Measurements from ENCODE around the gene CLSTN3. TPM values are rescaled to one million over a fixed set of nuclear protein-coding genes. Genes with fewer than 3 reads are reported as not detected.

The CLSTN3 gene
- polyA plus RNA-seq, 1 of the 3 experiments (the other 2 are of a cell fraction): 12.7 TPM

DNA sequence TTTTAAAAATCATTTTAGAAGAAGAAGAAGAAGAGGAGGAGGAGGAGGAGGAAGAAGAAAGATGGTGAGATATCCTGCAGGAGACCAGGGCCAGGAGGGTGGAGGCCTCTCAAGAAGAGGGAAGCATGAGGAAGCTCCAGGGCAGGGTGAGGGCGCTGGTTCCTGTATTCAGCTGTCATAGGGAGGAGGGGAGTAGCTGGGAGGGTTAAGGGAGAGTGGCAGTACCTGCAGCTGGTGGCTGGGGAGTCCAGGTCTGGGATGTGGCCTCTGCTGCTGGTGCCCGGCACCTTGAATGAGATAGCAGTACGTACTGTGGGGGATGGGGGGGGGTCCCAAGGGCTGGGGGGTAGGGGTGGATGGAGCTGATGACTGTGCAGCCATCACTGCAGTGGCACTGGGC lies 11.3 kb upstream of the CLSTN3 start:
- H3K9me3 ChIP-seq: no peaks in the 10 kb centered on the region
- WGBS (ENCODE audit: low lambda C conversion rate): 39% methylated on average over 1 of the region's 3 CpGs
- CTCF ChIA-PET: interaction anchor here (1.0 kb wide), 1 partner anchor 69 kb away, joined by 3 read pairs; no protein-coding TSS in a partner anchor
- no peak for DNase-seq
- no peaks in the 10 kb centered on the region for H3K79me2 ChIP-seq (ENCODE audit: insufficient read depth)
- H3K9ac ChIP-seq: no peak overlapping the region
- H4K20me1 ChIP-seq (ENCODE audit: insufficient read depth): no peaks in the 10 kb centered on the region
- TF ChIP-seq, protein P1, sequence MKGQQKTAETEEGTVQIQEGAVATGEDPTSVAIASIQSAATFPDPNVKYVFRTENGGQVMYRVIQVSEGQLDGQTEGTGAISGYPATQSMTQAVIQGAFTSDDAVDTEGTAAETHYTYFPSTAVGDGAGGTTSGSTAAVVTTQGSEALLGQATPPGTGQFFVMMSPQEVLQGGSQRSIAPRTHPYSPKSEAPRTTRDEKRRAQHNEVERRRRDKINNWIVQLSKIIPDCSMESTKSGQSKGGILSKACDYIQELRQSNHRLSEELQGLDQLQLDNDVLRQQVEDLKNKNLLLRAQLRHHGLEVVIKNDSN (IDR thresholded peaks at IDR 0.05; ENCODE audit: borderline replicate concordance, low read depth): no peak
- TF ChIP-seq FOSL2 (IDR thresholded peaks at IDR 0.05; ENCODE audit: borderline replicate concordance, low read depth) (no peak), NFIC (IDR thresholded peaks at IDR 0.05; ENCODE audit: borderline replicate concordance) (no peak), MEF2A (IDR thresholded peaks at IDR 0.05; ENCODE audit: borderline replicate concordance, low read depth) (no peak), SMC3 (IDR thresholded peaks at IDR 0.05; ENCODE audit: low read depth, low read length) (no peak), YY1 (IDR thresholded peaks at IDR 0.05; ENCODE audit: low read depth) (no peak)
- no peak overlapping the region for H2AFZ ChIP-seq (ENCODE audit: low read depth)
- no peak overlapping the region for H3K4me3 ChIP-seq (ENCODE audit: low read depth in 2 of 2, low read length in 1 of 2)
- peaks cover 10% of the 10 kb centered on the region; the same call in 1 of the 2 replicates for H3K27me3 ChIP-seq (ENCODE audit: insufficient read depth)
- POLR2A ChIA-PET: no interaction called here
- no peaks in the 10 kb centered on the region for H3F3A ChIP-seq (replicated peaks; ENCODE audit: insufficient read depth)
- no peaks in the 10 kb centered on the region; a peak in 1 of 4 replicates for H3K4me1 ChIP-seq (ENCODE audit: control insufficient read depth in 1 of 2, insufficient read depth in 2 of 2, low read depth in 1 of 2, low read length in 1 of 2)
- H3K36me3 ChIP-seq (replicated peaks in 1 of 2; ENCODE audit: control insufficient read depth in 1 of 2, insufficient read depth in 2 of 2, low read length in 1 of 2): no peaks in the 10 kb centered on the region
- H3K4me2 ChIP-seq: no peak overlapping the region
- H3K9me2 ChIP-seq: no peaks in the 10 kb centered on the region
- no peak overlapping the region for H3K27ac ChIP-seq (ENCODE audit: low read depth in 2 of 2, low read length in 1 of 2)

DNA sequence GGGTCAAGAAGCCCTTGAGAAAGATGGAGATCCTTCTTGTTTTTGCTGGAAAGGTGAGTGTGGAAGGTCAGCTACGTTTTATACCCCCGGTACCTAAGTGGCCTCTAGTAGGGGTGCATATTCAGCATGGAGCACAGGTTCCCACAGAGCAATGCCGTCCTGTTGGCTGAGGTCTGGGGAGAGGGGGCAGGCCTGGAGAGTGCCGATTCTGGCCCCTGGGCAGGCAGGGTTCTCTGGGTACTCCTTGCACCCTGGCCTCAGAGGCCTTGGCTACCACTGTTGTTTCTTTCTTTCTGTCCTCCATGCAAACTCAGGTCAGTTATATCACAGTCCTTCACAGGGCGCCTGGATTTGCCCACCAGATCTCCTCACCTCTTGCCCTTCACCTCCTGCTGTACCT lies 10.0 kb upstream of the CLSTN3 start:
- Histone ChIP-seq H2AFZ (ENCODE audit: low read depth) (no peak overlapping the region), H3K9me3 (no peaks in the 10 kb centered on the region), H3K27ac (ENCODE audit: low read depth in 2 of 2, low read length in 1 of 2) (no peak overlapping the region), H3K4me1 (ENCODE audit: control insufficient read depth in 1 of 2, insufficient read depth in 2 of 2, low read depth in 1 of 2, low read length in 1 of 2) (no peaks in the 10 kb centered on the region), H3K27me3 (ENCODE audit: insufficient read depth) (peaks cover 10% of the 10 kb centered on the region; the same call in 1 of the 2 replicates), H3K79me2 (ENCODE audit: insufficient read depth) (no peaks in the 10 kb centered on the region), H3F3A (replicated peaks; ENCODE audit: insufficient read depth) (no peaks in the 10 kb centered on the region), H3K9ac (no peak overlapping the region), H3K36me3 (replicated peaks in 1 of 2; ENCODE audit: control insufficient read depth in 1 of 2, insufficient read depth in 2 of 2, low read length in 1 of 2) (no peaks in the 10 kb centered on the region), H4K20me1 (ENCODE audit: insufficient read depth) (no peaks in the 10 kb centered on the region), H3K9me2 (no peaks in the 10 kb centered on the region), H3K4me3 (ENCODE audit: low read depth in 2 of 2, low read length in 1 of 2) (no peak overlapping the region), H3K4me2 (no peak overlapping the region)
- ChIA-PET POLR2A (no interaction called here), CTCF (no interaction called here)
- 80% methylated on average over 5 of the region's 5 CpGs for WGBS (ENCODE audit: low lambda C conversion rate)
- DNase-seq: no peak
- TF ChIP-seq GABPA (IDR thresholded peaks at IDR 0.05; ENCODE audit: low read depth) (no peak), FOXM1 (IDR thresholded peaks at IDR 0.05; ENCODE audit: low read depth) (no peak), NRF1 (IDR thresholded peaks at IDR 0.05; ENCODE audit: low read depth, low read length) (no peak), NFIC (IDR thresholded peaks at IDR 0.05; ENCODE audit: borderline replicate concordance) (no peak), SMC3 (IDR thresholded peaks at IDR 0.05; ENCODE audit: low read depth, low read length) (no peak), TEAD4 (IDR thresholded peaks at IDR 0.05; ENCODE audit: borderline replicate concordance, insufficient read depth) (no peak), FOSL2 (IDR thresholded peaks at IDR 0.05; ENCODE audit: borderline replicate concordance, low read depth) (no peak), YY1 (IDR thresholded peaks at IDR 0.05; ENCODE audit: low read depth) (no peak)
- TF ChIP-seq, protein P2, sequence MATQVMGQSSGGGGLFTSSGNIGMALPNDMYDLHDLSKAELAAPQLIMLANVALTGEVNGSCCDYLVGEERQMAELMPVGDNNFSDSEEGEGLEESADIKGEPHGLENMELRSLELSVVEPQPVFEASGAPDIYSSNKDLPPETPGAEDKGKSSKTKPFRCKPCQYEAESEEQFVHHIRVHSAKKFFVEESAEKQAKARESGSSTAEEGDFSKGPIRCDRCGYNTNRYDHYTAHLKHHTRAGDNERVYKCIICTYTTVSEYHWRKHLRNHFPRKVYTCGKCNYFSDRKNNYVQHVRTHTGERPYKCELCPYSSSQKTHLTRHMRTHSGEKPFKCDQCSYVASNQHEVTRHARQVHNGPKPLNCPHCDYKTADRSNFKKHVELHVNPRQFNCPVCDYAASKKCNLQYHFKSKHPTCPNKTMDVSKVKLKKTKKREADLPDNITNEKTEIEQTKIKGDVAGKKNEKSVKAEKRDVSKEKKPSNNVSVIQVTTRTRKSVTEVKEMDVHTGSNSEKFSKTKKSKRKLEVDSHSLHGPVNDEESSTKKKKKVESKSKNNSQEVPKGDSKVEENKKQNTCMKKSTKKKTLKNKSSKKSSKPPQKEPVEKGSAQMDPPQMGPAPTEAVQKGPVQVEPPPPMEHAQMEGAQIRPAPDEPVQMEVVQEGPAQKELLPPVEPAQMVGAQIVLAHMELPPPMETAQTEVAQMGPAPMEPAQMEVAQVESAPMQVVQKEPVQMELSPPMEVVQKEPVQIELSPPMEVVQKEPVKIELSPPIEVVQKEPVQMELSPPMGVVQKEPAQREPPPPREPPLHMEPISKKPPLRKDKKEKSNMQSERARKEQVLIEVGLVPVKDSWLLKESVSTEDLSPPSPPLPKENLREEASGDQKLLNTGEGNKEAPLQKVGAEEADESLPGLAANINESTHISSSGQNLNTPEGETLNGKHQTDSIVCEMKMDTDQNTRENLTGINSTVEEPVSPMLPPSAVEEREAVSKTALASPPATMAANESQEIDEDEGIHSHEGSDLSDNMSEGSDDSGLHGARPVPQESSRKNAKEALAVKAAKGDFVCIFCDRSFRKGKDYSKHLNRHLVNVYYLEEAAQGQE (IDR thresholded peaks at IDR 0.05; ENCODE audit: low read depth, low read length): no peak
- TF ChIP-seq, protein P3, sequence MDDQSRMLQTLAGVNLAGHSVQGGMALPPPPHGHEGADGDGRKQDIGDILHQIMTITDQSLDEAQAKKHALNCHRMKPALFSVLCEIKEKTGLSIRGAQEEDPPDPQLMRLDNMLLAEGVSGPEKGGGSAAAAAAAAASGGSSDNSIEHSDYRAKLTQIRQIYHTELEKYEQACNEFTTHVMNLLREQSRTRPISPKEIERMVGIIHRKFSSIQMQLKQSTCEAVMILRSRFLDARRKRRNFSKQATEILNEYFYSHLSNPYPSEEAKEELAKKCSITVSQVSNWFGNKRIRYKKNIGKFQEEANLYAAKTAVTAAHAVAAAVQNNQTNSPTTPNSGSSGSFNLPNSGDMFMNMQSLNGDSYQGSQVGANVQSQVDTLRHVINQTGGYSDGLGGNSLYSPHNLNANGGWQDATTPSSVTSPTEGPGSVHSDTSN (IDR thresholded peaks at IDR 0.05): no peak

Data from SK-N-SH (cell line).